GM12875 (cell line): ENCODE results near the gene NFE2L1.

Experiments
- H3K4me3 ChIP-seq: one replicate; pipeline ENCODE4 v1.5.1; 2011; ENCODE audit warnings: low read depth, low read length, control low read depth
- CTCF ChIP-seq: IDR thresholded peaks from 2 replicates; pipeline ENCODE4 v1.5.1; 2011; ENCODE audit warnings: low read depth, mild to moderate bottlenecking, control low read depth, inconsistent platforms, low read length, moderate library complexity, borderline replicate concordance; ENCODE audit not compliant: insufficient read depth

NFE2L1 gene

GRCh38 chr17:48107137-48108055, 59.2 kb downstream of the NFE2L1 start, which contains the start of gene SNX11:
SNX11 (plus strand) TSS chr17:48107766; CDS start chr17:48112044, 4,278 bp downstream.
- TF ChIP-seq CTCF = no peak
- H3K4me3 ChIP-seq = peak within 1 kb of the TSS; percentile 63

DNA sequence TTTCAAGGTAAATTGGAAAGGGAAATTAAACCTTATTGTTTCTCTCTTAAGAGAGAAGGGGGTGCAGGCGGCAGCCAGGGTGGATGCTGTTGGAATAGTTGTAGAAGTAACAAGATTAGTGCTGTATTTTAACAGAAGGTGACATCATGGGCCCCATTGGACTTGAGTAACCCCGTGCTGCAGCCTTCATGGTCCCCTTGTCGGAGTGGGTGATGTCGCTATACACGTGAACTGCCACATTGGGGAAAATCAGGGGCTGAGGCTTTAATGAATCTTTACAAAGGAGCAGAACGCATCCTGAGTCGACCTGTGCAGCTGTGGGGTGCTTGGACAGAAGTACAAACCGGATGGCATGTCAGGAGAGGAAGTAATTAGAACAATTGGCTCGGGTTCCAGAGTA, 62.6 kb downstream of the NFE2L1 start:
- peak overlapping the region; percentile 26 for H3K4me3 ChIP-seq
- TF ChIP-seq CTCF = no peak
